ENCODE data around the gene RAP2C. TPM values are rescaled to one million over a fixed set of nuclear protein-coding genes. Genes with fewer than 3 reads are reported as not detected.

RAP2C gene
- total RNA-seq, 2 experiments from 2014 or later, result 51.9 to 52.0 TPM

GRCh38 chrX:132207996-132208395 lies 11.3 kb downstream of the RAP2C start:
- no peak overlapping the region for H3K27ac ChIP-seq (ENCODE audit: low read depth in 1 of 2, low read length in 2 of 2)
- H3K4me3 ChIP-seq (ENCODE audit: low read length), result no peak overlapping the region
- H3K4me3 Mint-ChIP-seq, result no peak overlapping the region
- no peaks in the 10 kb centered on the region for H3K27me3 ChIP-seq (ENCODE audit: control insufficient read depth in 1 of 2, insufficient read depth in 2 of 2, low read length in 2 of 2)
- H3K36me3 ChIP-seq (ENCODE audit: insufficient read depth, low read length), result peaks cover 21% of the 10 kb centered on the region
- H3K36me3 Mint-ChIP-seq (ENCODE audit: low read depth), result peaks cover 69% of the 10 kb centered on the region
- H3K27ac Mint-ChIP-seq, result no peak overlapping the region
- no peak for TF ChIP-seq CTCF (IDR thresholded peaks at IDR 0.05)
- no peaks in the 10 kb centered on the region for H3K27me3 Mint-ChIP-seq
- peaks cover 56% of the 10 kb centered on the region for H3K4me1 Mint-ChIP-seq (ENCODE audit: low read depth)
- ATAC-seq (ENCODE audit: poor library complexity) (no peak), DNase-seq (no peak)
- ChIA-PET POLR2A (interaction anchor here (2.4 kb wide), 1 partner anchor 9 kb away, joined by 7 read pairs; no protein-coding TSS in a partner anchor), CTCF (interaction anchor here (2.3 kb wide), 1 partner anchor 11 kb away, joined by 11 read pairs; the partner anchor contains the start of gene RAP2C)
- no peaks in the 10 kb centered on the region for H3K9me3 ChIP-seq (ENCODE audit: control insufficient read depth in 1 of 2, insufficient read depth in 1 of 2, low read length in 2 of 2)
- no peaks in the 10 kb centered on the region for H3K9me3 Mint-ChIP-seq
- H3K4me1 ChIP-seq (ENCODE audit: insufficient read depth, low read length), result peaks cover 6% of the 10 kb centered on the region
- intact Hi-C loops (cut with DNase I, micrococcal nuclease), result no loop called here

- peaks cover 12% of the 10 kb centered on the region for H3K36me3 ChIP-seq (ENCODE audit: insufficient read depth, low read length)
- ChIA-PET CTCF (interaction anchor here (2.3 kb wide), 1 partner anchor 13 kb away, joined by 11 read pairs; the partner anchor contains the start of gene RAP2C), POLR2A (interaction anchor here (2.4 kb wide), 1 partner anchor 10 kb away, joined by 7 read pairs; no protein-coding TSS in a partner anchor)
- no peak for TF ChIP-seq CTCF (IDR thresholded peaks at IDR 0.05)
- H3K4me3 Mint-ChIP-seq, result peak overlapping the region; percentile 46
- no peaks in the 10 kb centered on the region for H3K27me3 ChIP-seq (ENCODE audit: control insufficient read depth in 1 of 2, insufficient read depth in 2 of 2, low read length in 2 of 2)
- no peak for ATAC-seq (ENCODE audit: poor library complexity)
- H3K4me3 ChIP-seq (ENCODE audit: low read length), result no peak overlapping the region
- H3K4me1 ChIP-seq (ENCODE audit: insufficient read depth, low read length), result peaks cover 6% of the 10 kb centered on the region
- H3K27ac ChIP-seq (ENCODE audit: low read depth in 1 of 2, low read length in 2 of 2), result no peak overlapping the region
- intact Hi-C loops (cut with DNase I, micrococcal nuclease), result no loop called here
- H3K9me3 ChIP-seq (ENCODE audit: control insufficient read depth in 1 of 2, insufficient read depth in 1 of 2, low read length in 2 of 2), result no peaks in the 10 kb centered on the region
- H3K36me3 Mint-ChIP-seq (ENCODE audit: low read depth), result peaks cover 53% of the 10 kb centered on the region
- DNase-seq, result no peak
- no peaks in the 10 kb centered on the region for H3K27me3 Mint-ChIP-seq
- peaks cover 39% of the 10 kb centered on the region for H3K4me1 Mint-ChIP-seq (ENCODE audit: low read depth)
- no peaks in the 10 kb centered on the region for H3K9me3 Mint-ChIP-seq
- H3K27ac Mint-ChIP-seq, result no peak overlapping the region
These were observed 13.0 kb downstream of the RAP2C start for GRCh38 chrX:132206259-132206658.

GRCh38 chrX:132204629-132205028 lies 14.6 kb downstream of the RAP2C start:
- Mint-ChIP-seq H3K4me1 (ENCODE audit: low read depth) (peaks cover 25% of the 10 kb centered on the region), H3K27me3 (no peaks in the 10 kb centered on the region), H3K9me3 (no peaks in the 10 kb centered on the region), H3K36me3 (ENCODE audit: low read depth) (peaks cover 45% of the 10 kb centered on the region), H3K27ac (no peak overlapping the region), H3K4me3 (no peak overlapping the region)
- H3K9me3 ChIP-seq (ENCODE audit: control insufficient read depth in 1 of 2, insufficient read depth in 1 of 2, low read length in 2 of 2), result no peaks in the 10 kb centered on the region
- no peaks in the 10 kb centered on the region for H3K27me3 ChIP-seq (ENCODE audit: control insufficient read depth in 1 of 2, insufficient read depth in 2 of 2, low read length in 2 of 2)
- intact Hi-C loops (cut with DNase I, micrococcal nuclease), result no loop called here
- ChIA-PET CTCF (no interaction called here), POLR2A (no interaction called here)
- no peak for TF ChIP-seq CTCF (IDR thresholded peaks at IDR 0.05)
- ATAC-seq (ENCODE audit: poor library complexity), result no peak
- H3K36me3 ChIP-seq (ENCODE audit: insufficient read depth, low read length), result peaks cover 8% of the 10 kb centered on the region
- H3K4me3 ChIP-seq (ENCODE audit: low read length), result no peak overlapping the region
- no peak for DNase-seq
- H3K4me1 ChIP-seq (ENCODE audit: insufficient read depth, low read length), result peaks cover 3% of the 10 kb centered on the region
- no peak overlapping the region for H3K27ac ChIP-seq (ENCODE audit: low read depth in 1 of 2, low read length in 2 of 2)

Measured in CD4-positive, alpha-beta T cell (primary cell).